Activated naive CD4-positive, alpha-beta T cell treated with anti-CD3 and anti-CD28 coated beads, Interleukin-2, amount 50 U/mL, for 24 hours (primary cell): ENCODE results near the gene SLC10A7.

ENCODE experiments used
- H3K27ac Mint-ChIP-seq: one replicate; pipeline ENCODE4 v1.8.0; 2021; ENCODE audit warnings: mild to moderate bottlenecking, mixed read lengths
- H3K27me3 Mint-ChIP-seq: one replicate; pipeline ENCODE4 v1.8.0; 2021; ENCODE audit warnings: mixed read lengths
- H3K36me3 Mint-ChIP-seq: one replicate; pipeline ENCODE4 v1.8.0; 2021; ENCODE audit warnings: mixed read lengths
- H3K4me1 Mint-ChIP-seq: one replicate; pipeline ENCODE4 v1.8.0; 2021; ENCODE audit warnings: mixed read lengths
- H3K4me3 Mint-ChIP-seq: one replicate; pipeline ENCODE4 v1.8.0; 2021; ENCODE audit warnings: mild to moderate bottlenecking, mixed read lengths
- H3K9me3 Mint-ChIP-seq: one replicate; pipeline ENCODE4 v1.8.0; 2021; ENCODE audit warnings: mixed read lengths

Gene SLC10A7

GRCh38 chr4:146292508-146292907 is 229.2 kb downstream of the SLC10A7 start:
- Mint-ChIP-seq H3K4me1 (no peaks in the 10 kb centered on the region), H3K27me3 (no peaks in the 10 kb centered on the region), H3K36me3 (peaks cover 26% of the 10 kb centered on the region), H3K27ac (no peak overlapping the region), H3K9me3 (no peaks in the 10 kb centered on the region), H3K4me3 (no peak overlapping the region)

GRCh38 chr4:146291313-146291712 is 230.4 kb downstream of the SLC10A7 start:
- Mint-ChIP-seq H3K27ac (no peak overlapping the region), H3K27me3 (no peaks in the 10 kb centered on the region), H3K36me3 (peaks cover 23% of the 10 kb centered on the region), H3K4me1 (no peaks in the 10 kb centered on the region), H3K4me3 (no peak overlapping the region), H3K9me3 (no peaks in the 10 kb centered on the region)

- Mint-ChIP-seq H3K27me3 (no peaks in the 10 kb centered on the region), H3K4me1 (no peaks in the 10 kb centered on the region), H3K9me3 (no peaks in the 10 kb centered on the region), H3K27ac (no peak overlapping the region), H3K36me3 (peaks cover 12% of the 10 kb centered on the region), H3K4me3 (no peak overlapping the region)
Observed at GRCh38 chr4:146288193-146288592, 233.5 kb downstream of the SLC10A7 start.

- H3K27me3 Mint-ChIP-seq = no peaks in the 10 kb centered on the region
- H3K4me1 Mint-ChIP-seq = no peaks in the 10 kb centered on the region
- no peaks in the 10 kb centered on the region for H3K9me3 Mint-ChIP-seq
- H3K36me3 Mint-ChIP-seq = peaks cover 8% of the 10 kb centered on the region
- H3K27ac Mint-ChIP-seq = no peak overlapping the region
- H3K4me3 Mint-ChIP-seq = no peak overlapping the region
Observed at GRCh38 chr4:146285037-146285436, 236.7 kb downstream of the SLC10A7 start.

GRCh38 chr4:146283758-146284651 is 237.7 kb downstream of the SLC10A7 start:
- Mint-ChIP-seq H3K27me3 (no peaks in the 10 kb centered on the region), H3K36me3 (peaks cover 13% of the 10 kb centered on the region), H3K4me3 (no peak overlapping the region), H3K4me1 (no peaks in the 10 kb centered on the region), H3K9me3 (no peaks in the 10 kb centered on the region), H3K27ac (no peak overlapping the region)

GRCh38 chr4:146282657-146283056 is 239.1 kb downstream of the SLC10A7 start:
- Mint-ChIP-seq H3K27ac (no peak overlapping the region), H3K4me1 (no peaks in the 10 kb centered on the region), H3K27me3 (no peaks in the 10 kb centered on the region), H3K4me3 (no peak overlapping the region), H3K9me3 (no peaks in the 10 kb centered on the region), H3K36me3 (peaks cover 11% of the 10 kb centered on the region)

- Mint-ChIP-seq H3K36me3 (peaks cover 11% of the 10 kb centered on the region), H3K4me1 (no peaks in the 10 kb centered on the region), H3K4me3 (no peak overlapping the region), H3K9me3 (no peaks in the 10 kb centered on the region), H3K27me3 (no peaks in the 10 kb centered on the region), H3K27ac (no peak overlapping the region)
Observed at GRCh38 chr4:146278986-146279385, 242.8 kb downstream of the SLC10A7 start.

- Mint-ChIP-seq H3K4me1 (no peaks in the 10 kb centered on the region), H3K36me3 (peaks cover 7% of the 10 kb centered on the region), H3K4me3 (no peak overlapping the region), H3K27me3 (no peaks in the 10 kb centered on the region), H3K27ac (no peak overlapping the region), H3K9me3 (no peaks in the 10 kb centered on the region)
Observed at GRCh38 chr4:146275370-146275769, 246.4 kb downstream of the SLC10A7 start.

- H3K9me3 Mint-ChIP-seq = no peaks in the 10 kb centered on the region
- H3K36me3 Mint-ChIP-seq = peaks cover 10% of the 10 kb centered on the region
- no peaks in the 10 kb centered on the region for H3K4me1 Mint-ChIP-seq
- no peak overlapping the region for H3K27ac Mint-ChIP-seq
- no peaks in the 10 kb centered on the region for H3K27me3 Mint-ChIP-seq
- no peak overlapping the region for H3K4me3 Mint-ChIP-seq
Observed at GRCh38 chr4:146274774-146275173, 247.0 kb downstream of the SLC10A7 start.

- Mint-ChIP-seq H3K36me3 (peaks cover 4% of the 10 kb centered on the region), H3K27me3 (no peaks in the 10 kb centered on the region), H3K9me3 (no peaks in the 10 kb centered on the region), H3K4me1 (no peaks in the 10 kb centered on the region), H3K4me3 (no peak overlapping the region), H3K27ac (no peak overlapping the region)
Observed at GRCh38 chr4:146273204-146273901, 248.4 kb downstream of the SLC10A7 start.

GRCh38 chr4:146271466-146271865 is 250.3 kb downstream of the SLC10A7 start:
- Mint-ChIP-seq H3K4me3 (no peak overlapping the region), H3K4me1 (no peaks in the 10 kb centered on the region), H3K9me3 (no peaks in the 10 kb centered on the region), H3K36me3 (peaks cover 6% of the 10 kb centered on the region), H3K27ac (no peak overlapping the region), H3K27me3 (no peaks in the 10 kb centered on the region)

GRCh38 chr4:146269228-146269653 is 252.5 kb downstream of the SLC10A7 start:
- no peak overlapping the region for H3K4me3 Mint-ChIP-seq
- H3K36me3 Mint-ChIP-seq = peaks cover 9% of the 10 kb centered on the region
- no peaks in the 10 kb centered on the region for H3K27me3 Mint-ChIP-seq
- no peaks in the 10 kb centered on the region for H3K9me3 Mint-ChIP-seq
- no peaks in the 10 kb centered on the region for H3K4me1 Mint-ChIP-seq
- H3K27ac Mint-ChIP-seq = no peak overlapping the region

GRCh38 chr4:146267826-146268225 is 253.9 kb downstream of the SLC10A7 start:
- H3K4me1 Mint-ChIP-seq = no peaks in the 10 kb centered on the region
- no peak overlapping the region for H3K27ac Mint-ChIP-seq
- no peak overlapping the region for H3K4me3 Mint-ChIP-seq
- no peaks in the 10 kb centered on the region for H3K9me3 Mint-ChIP-seq
- H3K36me3 Mint-ChIP-seq = peaks cover 9% of the 10 kb centered on the region
- no peaks in the 10 kb centered on the region for H3K27me3 Mint-ChIP-seq

- Mint-ChIP-seq H3K4me1 (no peaks in the 10 kb centered on the region), H3K9me3 (no peaks in the 10 kb centered on the region), H3K27me3 (no peaks in the 10 kb centered on the region), H3K27ac (no peak overlapping the region), H3K36me3 (peaks cover 12% of the 10 kb centered on the region), H3K4me3 (no peak overlapping the region)
Observed at GRCh38 chr4:146265950-146266490, 255.7 kb downstream of the SLC10A7 start.

- H3K27ac Mint-ChIP-seq = no peak overlapping the region
- H3K9me3 Mint-ChIP-seq = no peaks in the 10 kb centered on the region
- H3K36me3 Mint-ChIP-seq = peaks cover 13% of the 10 kb centered on the region
- no peaks in the 10 kb centered on the region for H3K27me3 Mint-ChIP-seq
- H3K4me1 Mint-ChIP-seq = no peaks in the 10 kb centered on the region
- no peak overlapping the region for H3K4me3 Mint-ChIP-seq
Observed at GRCh38 chr4:146263793-146264192, 257.9 kb downstream of the SLC10A7 start.

GRCh38 chr4:146261041-146261440 is 260.7 kb downstream of the SLC10A7 start:
- Mint-ChIP-seq H3K9me3 (no peaks in the 10 kb centered on the region), H3K4me3 (no peak overlapping the region), H3K27ac (no peak overlapping the region), H3K36me3 (peaks cover 15% of the 10 kb centered on the region), H3K4me1 (no peaks in the 10 kb centered on the region), H3K27me3 (no peaks in the 10 kb centered on the region)
